H1 (cell line): ENCODE measurements around the gene MYPN. TPM values are rescaled to one million over a fixed set of nuclear protein-coding genes. Genes with fewer than 3 reads are reported as not detected.

Experiments used
- CTCF ChIA-PET: fragments of 300-600 bp; sonication (Branson Sonifier 250); formaldehyde crosslinking; loops from one replicate; lab custom pipeline; 2021; ENCODE audit not compliant: partially characterized antibody; lab: Charles Lee
- POLR2A ChIA-PET: fragments of 300-600 bp; sonication (Branson Sonifier 250); formaldehyde crosslinking; loops from one replicate; lab custom pipeline; 2021; ENCODE audit warnings: inconsistent platforms; ENCODE audit not compliant: partially characterized antibody; lab: Charles Lee
- DNase-seq, 2 experiments: peaks; one replicate each; pipeline versions ENCODE4 v3.0.0 to v3.0.0-alpha.2; 2010 to 2022; ENCODE audit warnings: low spot score in 2 of 2, low read depth in 1 of 2, mixed read lengths in 1 of 2
- FAIRE-seq: peaks from 2 replicates; lab custom pipeline; 2011; peaks lifted over from hg19 to GRCh38; lab: Jason Lieb, UNC
- H2AFZ ChIP-seq: 2 replicates; pipeline ENCODE4 v1.8.1; 2012; ENCODE audit warnings: low read length, inconsistent platforms
- H2AK5ac ChIP-seq: 2 replicates; pipeline ENCODE4 v1.6.1; 2013; ENCODE audit warnings: low read depth, low read length
- H2BK120ac ChIP-seq: replicated peaks from 2 replicates; pipeline ENCODE3; 2013; ENCODE audit warnings: low read depth, low read length, inconsistent platforms
- H2BK12ac ChIP-seq: 2 replicates; pipeline ENCODE4 v1.6.1; 2013; ENCODE audit warnings: low read depth, low read length
- H2BK15ac ChIP-seq: 2 replicates; pipeline ENCODE4 v1.6.1; 2013; ENCODE audit warnings: low read length
- H2BK20ac ChIP-seq: 2 replicates; pipeline ENCODE4 v1.6.1; 2013; ENCODE audit warnings: low read length
- H2BK5ac ChIP-seq: 2 replicates; pipeline ENCODE4 v1.6.1; 2013; ENCODE audit warnings: low read depth, low read length
- H3K14ac ChIP-seq: 2 replicates; pipeline ENCODE4 v1.6.1; 2013; ENCODE audit warnings: inconsistent platforms; ENCODE audit not compliant: insufficient read length
- H3K18ac ChIP-seq: 2 replicates; pipeline ENCODE4 v1.6.1; 2013; ENCODE audit warnings: low read length; ENCODE audit errors: extremely low read depth
- H3K23ac ChIP-seq: 2 replicates; pipeline ENCODE4 v1.6.1; 2013; ENCODE audit warnings: inconsistent platforms; ENCODE audit not compliant: insufficient read length
- H3K23me2 ChIP-seq: 2 replicates; pipeline ENCODE4 v1.6.1; 2013; ENCODE audit warnings: low read depth, low read length
- H3K27ac ChIP-seq: 2 replicates; pipeline ENCODE4 v1.6.1; 2011; ENCODE audit warnings: low read depth, low read length, inconsistent platforms
- H3K27me3 ChIP-seq, 4 experiments: replicated peaks in 1 of 4; 1 replicate in 1 of 4; 2 replicates in 3 of 4; pipeline versions ENCODE4 v1.6.1 to v1.8.1; 2011 to 2013; ENCODE audit warnings: low read length in 3 of 4, mild to moderate bottlenecking in 3 of 4, inconsistent platforms in 2 of 4, mixed read lengths in 2 of 4, moderate library complexity in 1 of 4; ENCODE audit not compliant: control insufficient read depth in 3 of 4, insufficient read depth in 3 of 4; ENCODE audit errors: extremely low read depth in 1 of 4
- H3K36me3 ChIP-seq, 4 experiments: 2 replicates each; pipeline versions ENCODE4 v1.6.1 to v1.8.1; 2011 to 2013; ENCODE audit warnings: mild to moderate bottlenecking in 4 of 4, low read length in 3 of 4, moderate library complexity in 2 of 4, control low read depth in 1 of 4, inconsistent platforms in 1 of 4; ENCODE audit not compliant: insufficient read depth in 4 of 4, control insufficient read depth in 2 of 4
- H3K4ac ChIP-seq: replicated peaks from 2 replicates; pipeline ENCODE3; 2013; ENCODE audit warnings: low read length, low read depth, mixed read lengths, inconsistent platforms; ENCODE audit not compliant: insufficient read length
- H3K4me1 ChIP-seq, 4 experiments: replicated peaks in 1 of 4; 1 replicate in 1 of 4; 2 replicates in 3 of 4; pipeline versions ENCODE4 v1.6.1 to v1.8.1; 2011 to 2013; ENCODE audit warnings: low read length in 3 of 4, inconsistent platforms in 2 of 4, mixed read lengths in 1 of 4; ENCODE audit not compliant: insufficient read depth in 4 of 4, control insufficient read depth in 3 of 4
- H3K4me2 ChIP-seq, 2 experiments: 2 replicates each; pipeline versions ENCODE4 v1.6.1 to v1.8.1; 2011 to 2013; ENCODE audit warnings: low read depth in 2 of 2, low read length in 2 of 2, control low read depth in 1 of 2, inconsistent platforms in 1 of 2, mild to moderate bottlenecking in 1 of 2; ENCODE audit not compliant: insufficient read depth in 1 of 2
- H3K4me3 ChIP-seq, 4 experiments: fragments of 200-600, 300-600 bp in 1 of 4; sonication (generic), shearing (Covaris generic), sonication (Bioruptor Twin) in 1 of 4; 2 replicates each; pipeline versions ENCODE4 v1.5.1 to v1.8.1; 2011 to 2016; ENCODE audit warnings: low read length in 4 of 4, low read depth in 3 of 4, control low read depth in 2 of 4, inconsistent platforms in 2 of 4, mild to moderate bottlenecking in 2 of 4, mixed read lengths in 1 of 4, moderate library complexity in 1 of 4; ENCODE audit not compliant: insufficient read depth in 2 of 4; ENCODE audit errors: extremely low read depth in 1 of 4
- H3K56ac ChIP-seq: replicated peaks from 2 replicates; pipeline ENCODE3; 2013; ENCODE audit warnings: low read depth, mild to moderate bottlenecking, mixed read lengths, low read length, inconsistent platforms; ENCODE audit not compliant: insufficient read length
- H3K79me1 ChIP-seq: 2 replicates; pipeline ENCODE4 v1.6.1; 2013; ENCODE audit warnings: low read depth, low read length, control low read depth
- H3K79me2 ChIP-seq, 2 experiments: 2 replicates each; pipeline versions ENCODE4 v1.6.1 to v1.8.1; 2012 to 2013; ENCODE audit warnings: low read length in 2 of 2, mild to moderate bottlenecking in 2 of 2, inconsistent platforms in 1 of 2; ENCODE audit not compliant: insufficient read depth in 2 of 2, control insufficient read depth in 1 of 2
- H3K9ac ChIP-seq, 4 experiments: replicated peaks in 1 of 4; 1 replicate in 1 of 4; 2 replicates in 3 of 4; pipeline versions ENCODE4 v1.6.1 to v1.8.1; 2011 to 2013; ENCODE audit warnings: low read depth in 3 of 4, low read length in 3 of 4, control low read depth in 2 of 4, mild to moderate bottlenecking in 2 of 4, moderate library complexity in 2 of 4, inconsistent platforms in 1 of 4; ENCODE audit errors: extremely low read depth in 1 of 4
- H3K9me3 ChIP-seq, 2 experiments: 2 replicates each; pipeline versions ENCODE4 v1.6.1 to v1.8.1; 2012 to 2013; ENCODE audit warnings: mild to moderate bottlenecking in 2 of 2, moderate library complexity in 2 of 2, control low read depth in 1 of 2, inconsistent platforms in 1 of 2, low read depth in 1 of 2, low read length in 1 of 2, mixed read lengths in 1 of 2; ENCODE audit not compliant: insufficient read depth in 2 of 2
- H4K20me1 ChIP-seq, 2 experiments: replicated peaks in 1 of 2; 2 replicates each; pipeline versions ENCODE3 to v1.8.1; 2011 to 2013; ENCODE audit warnings: inconsistent platforms in 2 of 2, low read length in 2 of 2, mild to moderate bottlenecking in 1 of 2; ENCODE audit not compliant: insufficient read depth in 2 of 2, control insufficient read depth in 1 of 2
- H4K5ac ChIP-seq: 2 replicates; pipeline ENCODE4 v1.6.1; 2013; ENCODE audit warnings: low read length, low read depth, mixed read lengths, inconsistent platforms; ENCODE audit not compliant: insufficient read length
- H4K8ac ChIP-seq: 2 replicates; pipeline ENCODE4 v1.8.0; 2013; ENCODE audit warnings: mild to moderate bottlenecking, moderate library complexity, low read length, inconsistent platforms; ENCODE audit not compliant: insufficient read depth; ENCODE audit errors: extremely low read depth
- H4K91ac ChIP-seq: replicated peaks from 2 replicates; pipeline ENCODE3; 2013; ENCODE audit warnings: low read length, mixed read lengths, inconsistent platforms; ENCODE audit not compliant: insufficient read length
- CREB1 ChIP-seq: IDR thresholded peaks from 2 replicates; pipeline ENCODE4 v1.6.1; 2012; ENCODE audit warnings: inconsistent platforms
- GABPA ChIP-seq: IDR thresholded peaks from 2 replicates; pipeline ENCODE4 v1.6.1; 2011; ENCODE audit warnings: mild to moderate bottlenecking, low read length, moderate library complexity, borderline replicate concordance; ENCODE audit not compliant: insufficient read depth
- PHF8 ChIP-seq: fragments of 200-600 bp; sonication (generic); conservative IDR thresholded peaks from 2 replicates; pipeline ENCODE4 v1.7.1; 2012; ENCODE audit warnings: low read depth, mild to moderate bottlenecking, inconsistent platforms, low read length, moderate library complexity
- SIRT6 ChIP-seq: IDR thresholded peaks from one replicate; pipeline ENCODE4 v1.7.1; 2012; ENCODE audit warnings: low read length, inconsistent platforms
- SP4 ChIP-seq: IDR thresholded peaks from 2 replicates; pipeline ENCODE4 v1.6.1; 2012; ENCODE audit warnings: low read length, inconsistent platforms
- TBP ChIP-seq: IDR thresholded peaks from 2 replicates; pipeline ENCODE4 v1.6.1; 2011; ENCODE audit warnings: low read depth, low read length, improper control_type of control experiment
- WGBS, 2 experiments: shearing (Covaris generic) in 1 of 2; methylation state at CpG; one replicate each; pipeline versions ENCODE4 v1.1.6 to v1.1.7; 2013 to 2015; ENCODE audit warnings: low lambda C conversion rate in 2 of 2, mixed read lengths in 2 of 2, inconsistent platforms in 1 of 2, low coverage in 1 of 2, missing lambda C conversion rate in 1 of 2; ENCODE audit not compliant: insufficient replicate concordance in 2 of 2, insufficient coverage in 1 of 2, insufficient read length in 1 of 2; ENCODE audit errors: extremely low coverage in 1 of 2, missing lambda C conversion rate in 1 of 2; 5-methylcytosine and 5-hydroxymethylcytosine counted together
- polyA plus RNA-seq, 7 experiments: library from polyadenylated mRNA; depleted of rRNA in 3 of 7; stranded (reverse) in 5 of 7; unstranded in 2 of 7; fragments of >200 nt in 5 of 7; fragments of 200-250 nt in 2 of 7; gene quantifications; 1 replicate in 5 of 7; 2 replicates in 1 of 7; 4 replicates in 1 of 7; pipeline versions ENCODE4 v1.2.1 to v1.2.3, GENCODE V29; 2011 to 2013; ENCODE audit warnings: missing spikeins in 2 of 7, mixed read lengths in 2 of 7
- total RNA-seq: library from RNA; stranded (reverse); fragmentation: NEBNext Ultra II Directional; extraction: Animal tissue kit (Norgen Biotek cat#: 25700); gene quantifications from 2 replicates; pipeline ENCODE4 v1.2.1, GENCODE V29; 2021

Gene MYPN
- total and polyA plus RNA-seq, 2 of the 8 experiments (the other 6 are each of a cell fraction or from before 2014, with no cell fraction given): not detected

GRCh38 chr10:68166871-68167585 is 57.7 kb downstream of the MYPN start:
- H2BK20ac ChIP-seq: no peak overlapping the region
- POLR2A ChIA-PET: no interaction called here

More at GRCh38 chr10:68166871-68167585, 57.7 kb downstream of the MYPN start:
- Histone ChIP-seq H3K4me2 (no peak overlapping the region), H2AK5ac (no peak overlapping the region), H4K5ac (no peak overlapping the region), H2BK120ac (no peak overlapping the region), H3K23me2 (no peaks in the 10 kb centered on the region), H3K14ac (no peak overlapping the region), H4K20me1 (no peaks in the 10 kb centered on the region), H3K79me2 (no peaks in the 10 kb centered on the region), H3K27me3 (no peaks in the 10 kb centered on the region), H3K9ac (no peak overlapping the region), H3K56ac (no peak overlapping the region)
- no peak for DNase-seq
- TF ChIP-seq TBP (no peak), SP4 (no peak), GABPA (no peak), SIRT6 (no peak), PHF8 (no peak), CREB1 (no peak)
- TF ChIP-seq, all 59 proteins: peak for 0
- no peak for FAIRE-seq
- Histone ChIP-seq H3K9me3 (no peaks in the 10 kb centered on the region), H3K4me1 (no peaks in the 10 kb centered on the region), H3K36me3 (no peaks in the 10 kb centered on the region), H3K23ac (no peak overlapping the region), H4K8ac (no peak overlapping the region), H3K18ac (no peak overlapping the region), H3K4ac (no peak overlapping the region), H2BK5ac (no peak overlapping the region), H4K91ac (no peak overlapping the region), H2BK15ac (no peak overlapping the region), H2BK12ac (no peak overlapping the region), H3K4me3 (no peak overlapping the region), H3K79me1 (no peaks in the 10 kb centered on the region), H3K27ac (no peak overlapping the region), H2AFZ (no peak overlapping the region)
- 86% methylated on average over 3 of the region's 3 CpGs; no CpG with 5 or more reads in 1 of the 2 experiments for WGBS, 2 experiments
- CTCF ChIA-PET: interaction anchor here (0.7 kb wide), 1 partner anchor 9 kb away, joined by 3 read pairs; no protein-coding TSS in a partner anchor
